Stimulated activated CD4-positive, alpha-beta T cell treated with anti-CD3 and anti-CD28 coated beads, Interleukin-4, amount 100 ng/mL, for 48 hours (primary cell): ENCODE measurements around the gene MMP28.

Experiments used
- DNase-seq, 2 donors: peaks; one replicate each; pipeline ENCODE4 v3.0.0-alpha.2; 2020; ENCODE audit warnings: low read depth in 2 of 2

MMP28 gene

GRCh38 chr17:35799942-35800341 lies 4.5 kb upstream of the MMP28 start:
- DNase-seq: no peak

GRCh38 chr17:35797918-35798317 lies 2.5 kb upstream of the MMP28 start:
- DNase-seq: no peak

- DNase-seq: no peak
Measured at GRCh38 chr17:35797370-35797769, 1.9 kb upstream of the MMP28 start.

GRCh38 chr17:35796942-35797341 lies 1.5 kb upstream of the MMP28 start:
- DNase-seq: no peak

GRCh38 chr17:35795871-35796265 lies 427 bp upstream of the MMP28 start:
- no peak for DNase-seq

GRCh38 chr17:35793257-35793656 lies 2.2 kb downstream of the MMP28 start:
- no peak for DNase-seq

- DNase-seq: no peak
Measured at GRCh38 chr17:35791681-35792350, 3.6 kb downstream of the MMP28 start.

GRCh38 chr17:35790841-35791240 lies 4.6 kb downstream of the MMP28 start:
- no peak for DNase-seq

- DNase-seq: no peak
Measured at GRCh38 chr17:35788477-35789368, 6.7 kb downstream of the MMP28 start.

GRCh38 chr17:35786941-35787432 lies 8.5 kb downstream of the MMP28 start:
- DNase-seq: no peak

- DNase-seq: no peak
Measured at GRCh38 chr17:35784895-35785294, 10.5 kb downstream of the MMP28 start.

GRCh38 chr17:35780950-35781349 lies 14.5 kb downstream of the MMP28 start:
- DNase-seq: no peak

GRCh38 chr17:35778641-35779196 lies 16.7 kb downstream of the MMP28 start:
- DNase-seq: no peak

- no peak for DNase-seq
Measured at GRCh38 chr17:35775583-35775982, 19.9 kb downstream of the MMP28 start.

GRCh38 chr17:35775039-35775438 lies 20.4 kb downstream of the MMP28 start:
- DNase-seq: no peak

- DNase-seq: no peak
Measured at GRCh38 chr17:35774499-35774898, 20.9 kb downstream of the MMP28 start.

GRCh38 chr17:35773679-35774425 lies 21.6 kb downstream of the MMP28 start:
- no peak for DNase-seq

- no peak for DNase-seq
Measured at GRCh38 chr17:35773129-35773528, 22.3 kb downstream of the MMP28 start.

GRCh38 chr17:35769895-35770486 lies 25.4 kb downstream of the MMP28 start:
- no peak for DNase-seq

GRCh38 chr17:35768797-35769196 lies 26.6 kb downstream of the MMP28 start:
- DNase-seq: no peak

- no peak for DNase-seq
Measured at GRCh38 chr17:35766903-35767510, 28.4 kb downstream of the MMP28 start.
